GM18505 (cell line): Measurements from ENCODE around the gene RETSAT.
"Not testable (repeated sequence)": the region's sequence is repeated elsewhere in the genome, so short reads cannot be mapped to it uniquely, and the experiment has no call there.

Source experiments
- ATAC-seq: cut with Tn5 transposase; IDR thresholded peaks from one replicate; pipeline ENCODE4 v1.9.1; 2021; ENCODE audit not compliant: unreplicated experiment
- POLR2A ChIP-seq: IDR thresholded peaks from 4 replicates; pipeline ENCODE4 v1.6.1; 2011; ENCODE audit warnings: borderline replicate concordance; ENCODE audit not compliant: insufficient read depth, insufficient read length; ENCODE audit errors: extremely low read depth

RETSAT gene

DNA sequence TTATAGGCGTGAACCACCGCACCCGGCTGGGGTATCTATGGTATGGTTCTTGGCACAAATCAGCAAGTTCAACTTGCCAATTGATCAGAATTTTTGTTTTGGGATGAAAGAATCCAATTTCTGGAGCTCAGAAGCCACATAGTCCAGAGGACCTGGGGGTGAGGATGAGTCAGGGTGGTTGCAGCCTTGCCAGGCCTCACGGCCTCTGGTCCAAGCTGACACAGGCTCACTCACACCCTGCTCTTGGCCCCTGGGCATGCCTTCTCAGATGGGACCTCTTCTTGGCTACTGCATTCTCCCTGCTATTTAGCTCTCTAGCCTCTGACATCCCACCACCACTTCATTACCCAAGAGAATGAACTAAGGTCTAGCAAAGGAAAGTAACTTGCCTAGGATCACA, 39.5 kb upstream of the RETSAT start:
- ATAC-seq: no peak
- TF ChIP-seq POLR2A: no peak

DNA sequence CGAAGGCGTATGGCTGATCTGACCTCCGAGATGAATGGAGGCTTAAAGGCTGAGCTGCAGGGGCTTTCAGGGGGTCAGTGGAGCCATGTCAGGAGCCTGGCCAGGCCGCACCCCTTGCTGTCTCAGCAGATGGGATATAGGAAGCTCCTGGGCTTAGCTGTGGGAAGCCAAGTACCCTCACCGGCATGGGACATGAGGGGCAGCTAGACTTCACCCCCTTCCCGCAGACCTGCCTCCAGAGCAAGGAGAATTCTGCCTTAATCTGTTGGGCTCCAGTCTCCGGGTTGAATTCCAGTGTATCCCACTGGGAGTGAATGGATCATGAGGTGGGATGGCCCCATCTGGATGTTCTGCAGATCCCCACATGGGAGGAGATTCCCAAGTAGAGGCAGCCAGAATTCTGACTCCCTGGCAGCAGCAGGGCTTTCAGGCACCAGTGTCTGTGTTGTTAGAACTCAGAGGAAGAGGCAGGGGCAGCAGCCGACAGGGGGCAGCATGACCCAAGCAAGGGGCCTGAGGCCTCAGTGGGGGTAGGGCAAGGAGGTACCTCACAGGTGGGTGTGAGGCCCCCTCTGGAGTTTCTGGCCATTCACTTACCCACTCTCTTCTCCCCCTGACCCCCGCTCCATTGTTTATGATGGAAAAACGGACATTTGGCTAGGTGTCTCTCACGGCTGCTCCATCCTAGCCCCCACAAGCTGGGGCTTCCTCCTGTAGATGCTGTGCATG, 36.8 kb upstream of the RETSAT start:
- no peak for ATAC-seq
- TF ChIP-seq POLR2A: no peak

DNA sequence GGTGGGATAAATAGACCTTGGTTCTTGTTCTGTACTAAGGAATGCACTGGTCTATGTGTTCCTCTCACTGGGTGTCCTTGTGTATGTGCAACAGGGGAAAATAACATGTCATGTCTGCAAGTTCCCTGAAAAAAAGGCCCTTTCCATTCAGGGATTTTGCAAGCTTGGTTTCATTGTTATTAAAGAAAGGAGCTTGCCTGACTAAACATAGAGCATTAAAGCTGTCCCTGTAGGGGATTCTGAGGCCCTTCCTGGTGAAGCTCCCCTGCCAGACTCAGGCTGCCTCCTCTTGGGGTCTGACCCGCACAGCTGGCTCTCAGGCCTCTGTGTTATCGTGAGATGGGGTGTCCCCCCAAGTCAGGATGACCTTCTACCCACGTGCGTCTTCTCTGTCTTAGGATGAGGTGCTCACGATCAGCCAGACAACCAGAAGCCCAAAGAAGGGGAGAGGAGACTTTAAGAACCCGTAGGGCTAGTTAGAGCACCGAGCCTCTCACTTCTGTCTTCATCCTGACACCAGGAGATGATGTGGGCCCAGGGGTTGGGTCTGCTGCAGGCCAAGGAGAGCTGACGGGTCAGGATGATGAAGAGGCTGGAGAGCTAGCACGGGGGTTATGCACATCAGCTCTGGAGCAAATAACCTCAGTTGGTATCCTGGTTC, 34.7 kb upstream of the RETSAT start:
- no peak for TF ChIP-seq POLR2A
- ATAC-seq: no peak

DNA sequence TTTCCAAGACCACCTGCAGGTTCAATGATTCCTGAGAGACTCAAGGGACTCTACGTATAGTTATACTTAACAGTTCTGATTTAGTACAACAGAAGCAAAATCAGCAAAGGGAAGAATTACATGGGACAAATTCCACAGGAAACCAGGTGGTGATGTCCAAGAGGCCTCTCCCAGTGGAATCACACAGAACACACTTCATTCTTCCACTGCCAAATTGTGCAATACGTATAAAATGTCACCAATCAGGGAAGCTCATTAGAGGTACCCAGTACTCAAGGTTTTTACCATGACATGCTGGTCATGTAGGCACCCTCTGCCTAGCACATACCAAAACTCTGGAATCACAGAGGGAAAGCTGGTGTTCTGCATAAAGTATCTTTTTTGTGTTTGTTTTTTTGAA, 33.4 kb upstream of the RETSAT start:
- TF ChIP-seq POLR2A: no peak
- ATAC-seq: no peak

DNA sequence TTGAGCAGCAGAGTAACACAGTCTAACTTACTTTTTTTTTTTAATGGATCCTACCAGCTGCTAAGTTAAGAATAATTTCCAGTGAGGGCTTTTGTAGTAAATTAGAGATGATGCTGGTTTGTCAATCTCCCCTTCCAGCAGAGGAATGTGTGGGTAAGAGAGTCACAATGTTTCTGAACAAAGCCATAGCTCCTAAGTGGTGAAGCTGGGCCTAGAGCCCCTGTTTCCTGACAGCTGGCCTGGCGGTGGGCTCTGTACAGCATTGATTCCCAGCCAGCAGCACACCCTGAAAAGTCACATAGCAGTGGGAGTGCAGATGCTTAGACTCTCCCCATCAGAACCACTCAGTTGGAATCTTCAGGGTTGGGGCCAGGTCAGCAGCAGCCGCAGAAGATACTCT, 31.4 kb upstream of the RETSAT start:
- no peak for ATAC-seq
- no peak for TF ChIP-seq POLR2A

DNA sequence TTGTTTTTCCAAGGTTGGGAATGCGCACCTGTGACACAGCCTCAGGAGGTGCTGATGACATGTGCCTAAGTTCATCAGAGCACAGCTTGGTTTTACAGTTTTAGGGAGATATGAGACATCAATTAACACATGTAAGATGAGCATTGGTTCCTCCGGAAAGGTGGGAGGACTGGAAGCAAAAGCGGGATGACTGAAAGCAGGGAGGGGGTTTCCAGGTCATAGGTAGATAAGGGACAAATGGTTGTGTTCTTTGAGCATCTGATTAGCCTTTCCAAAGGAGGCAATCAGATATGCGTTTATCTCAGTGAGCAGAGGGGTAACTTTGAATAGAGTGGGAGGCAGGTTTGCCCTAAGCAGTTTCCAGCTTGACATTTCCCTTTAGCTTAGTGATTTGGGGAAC, 29.5 kb upstream of the RETSAT start:
- TF ChIP-seq POLR2A: no peak

DNA sequence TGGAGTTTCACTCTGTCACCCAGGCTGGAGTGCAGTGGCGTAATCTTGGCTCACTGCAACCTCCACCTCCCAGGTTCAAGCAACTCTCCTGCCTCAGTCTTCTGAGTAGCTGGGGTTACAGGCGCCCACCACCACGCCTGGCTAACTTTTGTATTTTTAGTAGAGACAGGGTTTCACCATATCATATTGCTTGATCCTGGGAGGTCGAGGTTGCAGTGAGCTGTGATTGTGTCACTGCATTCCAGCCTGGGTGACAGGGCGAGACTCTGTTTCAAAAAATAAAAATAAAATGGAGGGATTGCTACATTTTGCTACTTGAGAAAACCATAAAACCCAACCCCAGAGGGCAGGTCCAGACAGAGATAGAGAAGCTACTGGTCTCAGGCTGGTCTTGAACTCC, 28.8 kb upstream of the RETSAT start:
- not testable (repeated sequence) for ATAC-seq

More for the DNA sequence above, 29.5 kb upstream of the RETSAT start:
- ATAC-seq: no peak

DNA sequence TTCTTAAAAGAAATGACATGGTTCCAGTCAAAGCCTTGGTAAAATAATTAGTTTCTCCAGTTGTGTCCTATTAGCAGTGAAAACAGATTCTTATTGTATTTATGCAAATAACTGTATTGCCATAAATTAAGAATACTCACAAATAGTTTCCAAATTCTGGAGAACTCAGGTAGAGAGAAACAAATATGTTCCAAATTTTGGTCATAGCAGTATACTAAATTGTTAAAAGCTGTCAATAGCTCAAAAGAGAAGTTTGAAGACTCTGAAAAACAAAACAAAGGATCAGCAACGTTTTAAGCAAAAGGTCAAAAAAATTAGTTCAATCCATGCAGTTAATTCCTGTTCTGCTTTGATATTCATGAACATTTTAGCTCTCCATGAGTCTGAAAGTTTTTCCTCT, 25.7 kb upstream of the RETSAT start:
- TF ChIP-seq POLR2A: no peak
- ATAC-seq: no peak

DNA sequence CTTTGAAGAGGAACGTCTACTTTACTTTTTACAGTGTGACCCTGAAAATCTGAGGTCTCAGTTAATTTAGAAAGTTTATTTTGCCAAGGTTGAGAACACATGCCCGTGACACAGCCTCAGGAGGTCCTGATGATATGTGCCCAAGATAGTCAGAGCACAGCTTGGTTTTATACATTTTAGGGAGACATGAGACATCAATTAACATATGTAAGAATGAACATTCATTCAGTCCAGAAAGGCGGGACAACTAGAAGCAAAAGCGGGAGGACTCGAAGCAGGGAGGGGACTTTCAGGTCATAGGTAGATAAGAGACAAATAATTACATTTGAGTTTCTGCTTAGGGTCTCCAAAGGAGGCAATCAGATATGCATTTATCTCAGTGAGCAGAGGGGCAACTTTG, 23.9 kb upstream of the RETSAT start:
- no peak for ATAC-seq
- no peak for TF ChIP-seq POLR2A

DNA sequence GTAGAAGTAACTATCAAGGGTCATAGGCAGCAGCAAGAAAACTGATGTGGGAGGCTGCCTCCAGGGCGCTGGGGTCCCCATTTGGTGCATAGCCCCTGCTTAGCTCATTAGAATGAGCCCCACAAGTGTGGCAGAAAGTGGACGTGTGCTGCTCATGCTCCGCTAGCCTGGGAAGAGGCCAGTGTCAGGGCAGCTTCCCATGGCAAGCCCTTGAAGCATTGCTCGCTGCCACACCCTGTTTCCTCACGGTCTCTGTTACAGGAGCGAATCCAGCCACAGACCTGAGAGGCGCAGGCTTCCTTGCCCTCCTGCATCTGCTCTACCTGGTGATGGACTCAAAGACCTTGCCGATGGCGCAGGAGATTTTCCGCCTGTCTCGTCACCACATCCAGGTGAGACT, 22.8 kb upstream of the RETSAT start:
- no peak for TF ChIP-seq POLR2A
- no peak for ATAC-seq

DNA sequence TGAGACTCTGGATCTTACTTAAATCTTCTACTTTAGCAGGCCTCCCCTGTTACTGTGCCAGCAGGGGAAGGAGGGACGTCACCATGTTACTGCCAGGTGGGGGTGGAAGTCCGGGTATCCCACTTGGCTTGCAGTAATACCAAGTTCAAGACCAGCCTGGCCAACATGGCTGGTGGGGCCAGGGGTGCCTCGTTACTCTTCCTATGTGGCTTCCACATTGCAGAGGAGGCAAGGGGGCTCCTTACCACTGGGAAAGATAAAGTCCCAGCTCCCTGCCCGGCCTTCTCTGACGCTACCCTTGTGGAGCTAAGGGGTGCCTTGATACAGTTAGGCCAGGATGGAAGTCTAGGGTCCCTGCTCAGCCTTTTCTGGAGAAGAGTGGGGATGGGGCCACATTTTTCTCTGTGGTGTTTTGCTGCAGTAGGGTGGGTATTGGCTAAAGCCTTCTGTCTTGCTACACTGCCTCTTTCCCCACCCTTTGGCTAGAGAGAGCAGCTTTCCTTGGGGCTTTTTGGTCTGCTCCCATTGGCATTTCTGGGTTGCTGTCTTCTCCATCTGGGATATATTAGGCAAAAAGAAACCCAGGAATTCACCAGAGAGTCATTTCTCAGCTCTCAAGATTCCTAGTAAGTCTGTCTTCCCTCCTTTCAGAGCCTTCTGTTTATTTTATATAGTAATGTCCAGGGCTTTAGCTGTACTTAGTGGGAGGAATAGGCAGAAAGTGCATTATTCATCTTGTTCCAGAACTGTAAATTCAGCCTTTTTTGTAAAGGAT, 22.1 kb upstream of the RETSAT start:
- TF ChIP-seq POLR2A: no peak
- ATAC-seq: no peak

DNA sequence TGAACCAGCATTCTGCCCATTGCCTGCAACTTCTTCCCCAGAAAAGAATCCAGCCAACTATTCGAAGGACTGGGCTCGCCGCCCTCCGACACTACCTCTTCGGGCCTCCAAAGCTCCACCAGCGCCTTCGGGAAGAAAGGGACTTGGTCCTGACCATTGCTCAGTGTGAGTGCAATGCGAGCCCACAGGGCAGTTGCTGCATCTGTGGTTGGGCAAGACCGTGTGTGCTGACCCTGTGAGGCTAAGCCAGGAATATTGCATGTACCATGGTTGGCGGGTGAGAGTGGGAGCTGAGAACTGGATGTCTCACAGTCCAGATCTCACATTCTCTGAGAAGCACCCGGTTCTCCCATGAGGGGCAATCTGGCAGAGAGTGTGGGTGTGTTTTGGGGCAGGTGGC, 16.7 kb upstream of the RETSAT start:
- no peak for TF ChIP-seq POLR2A
- no peak for ATAC-seq

DNA sequence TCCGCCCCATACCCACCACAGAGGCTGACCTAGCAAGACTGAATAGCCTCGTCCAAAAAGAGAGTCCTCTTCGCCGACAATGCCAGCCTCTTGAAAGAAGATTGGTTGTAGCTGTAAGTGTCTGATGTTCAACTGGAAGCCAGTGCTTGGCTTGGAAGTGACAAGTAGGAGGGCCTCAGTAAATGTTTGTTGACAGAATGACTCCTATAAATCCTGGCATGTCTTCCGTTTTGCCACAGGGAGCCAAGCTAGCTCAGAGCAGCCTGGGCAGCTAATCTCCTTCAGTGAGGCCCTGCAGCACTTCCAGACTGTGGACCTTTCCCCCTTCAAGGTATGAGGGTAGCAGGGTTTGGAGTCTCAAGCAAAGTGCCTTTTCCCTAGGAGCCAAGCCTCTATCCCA, 15.2 kb upstream of the RETSAT start:
- no peak for ATAC-seq
- no peak for TF ChIP-seq POLR2A

DNA sequence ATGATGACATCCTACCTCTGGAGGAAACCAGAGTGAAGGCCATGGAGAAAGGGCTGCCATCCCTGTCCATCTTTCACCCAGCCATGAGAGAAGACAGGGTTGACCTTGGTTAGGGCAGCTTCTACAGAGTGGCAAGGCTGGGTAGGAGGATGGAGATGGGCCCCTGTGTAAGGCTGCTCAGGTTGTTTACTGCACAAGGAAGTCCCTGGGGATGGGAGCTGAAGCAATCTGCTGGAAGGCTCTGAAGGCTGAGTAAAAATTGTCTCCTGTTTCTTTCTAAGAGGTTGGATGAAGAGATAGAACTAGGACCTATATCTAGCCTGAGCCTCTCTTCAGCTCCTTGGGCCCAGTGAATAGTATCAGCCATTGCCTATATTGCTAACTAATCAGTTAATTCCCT, 14.6 kb upstream of the RETSAT start:
- no peak for TF ChIP-seq POLR2A
- ATAC-seq: no peak

DNA sequence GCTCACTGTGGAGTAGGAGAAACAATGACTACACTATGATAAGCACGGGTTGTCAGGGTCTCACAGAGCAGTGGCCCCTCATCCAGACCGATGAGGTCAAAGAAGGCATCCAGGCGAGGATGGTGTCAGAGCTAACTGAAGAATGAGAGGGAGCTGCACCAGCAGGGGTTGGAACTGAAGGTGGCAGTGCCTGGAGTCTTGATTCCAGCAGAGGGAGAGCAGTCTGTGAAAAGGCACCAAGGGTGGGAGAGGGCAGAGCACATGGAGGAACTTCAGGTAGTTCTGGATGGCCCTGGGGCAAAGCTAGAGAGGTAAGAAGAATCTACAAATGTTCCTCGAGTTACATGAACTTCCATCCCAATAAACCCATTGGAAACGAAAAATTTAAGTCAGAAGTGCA, 12.9 kb upstream of the RETSAT start:
- ATAC-seq: no peak
- TF ChIP-seq POLR2A: no peak

DNA sequence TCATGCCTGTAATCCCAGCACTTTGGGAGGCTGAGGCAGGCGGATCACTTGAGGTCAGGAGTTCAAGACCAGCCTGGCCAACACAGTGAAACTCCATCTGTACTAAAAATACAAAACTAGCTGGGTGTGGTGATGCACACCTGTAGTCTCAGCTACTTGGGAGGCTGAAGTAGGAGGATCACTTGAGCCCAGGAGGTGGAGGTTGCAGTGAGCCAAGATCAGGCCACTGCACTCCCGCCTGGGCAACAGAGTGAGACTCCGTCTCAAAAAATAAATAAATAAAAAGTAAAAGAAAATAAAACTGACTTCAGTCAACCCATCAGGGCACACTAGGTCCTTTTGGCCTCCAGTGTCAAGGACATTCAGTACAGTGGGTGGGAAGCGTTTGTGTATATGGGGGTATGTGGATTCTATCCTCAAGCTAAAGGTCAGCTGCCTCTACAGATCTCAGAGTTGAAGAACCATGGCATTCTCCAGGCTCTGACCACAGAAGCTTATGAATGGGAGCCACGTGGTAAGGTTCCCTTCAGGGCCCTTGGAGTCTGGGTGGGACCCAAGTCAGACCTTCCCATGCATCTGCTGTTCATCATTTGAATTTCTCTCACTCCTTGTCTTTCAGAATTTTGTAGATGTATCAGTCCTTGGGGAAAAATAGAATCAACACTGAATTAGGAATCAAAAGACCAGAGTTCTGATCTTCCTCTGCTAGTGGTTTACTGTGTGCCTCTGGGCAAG, 8.5 kb upstream of the RETSAT start:
- not testable (repeated sequence) for ATAC-seq
